GM21526 (cell line): ENCODE results near the gene TOX4.

Experiments used
- ATAC-seq: cut with Tn5 transposase; IDR thresholded peaks from one replicate; pipeline ENCODE4 v1.9.1; 2021; ENCODE audit warnings: moderate library complexity; ENCODE audit not compliant: unreplicated experiment, low FRiP score

The TOX4 gene

DNA sequence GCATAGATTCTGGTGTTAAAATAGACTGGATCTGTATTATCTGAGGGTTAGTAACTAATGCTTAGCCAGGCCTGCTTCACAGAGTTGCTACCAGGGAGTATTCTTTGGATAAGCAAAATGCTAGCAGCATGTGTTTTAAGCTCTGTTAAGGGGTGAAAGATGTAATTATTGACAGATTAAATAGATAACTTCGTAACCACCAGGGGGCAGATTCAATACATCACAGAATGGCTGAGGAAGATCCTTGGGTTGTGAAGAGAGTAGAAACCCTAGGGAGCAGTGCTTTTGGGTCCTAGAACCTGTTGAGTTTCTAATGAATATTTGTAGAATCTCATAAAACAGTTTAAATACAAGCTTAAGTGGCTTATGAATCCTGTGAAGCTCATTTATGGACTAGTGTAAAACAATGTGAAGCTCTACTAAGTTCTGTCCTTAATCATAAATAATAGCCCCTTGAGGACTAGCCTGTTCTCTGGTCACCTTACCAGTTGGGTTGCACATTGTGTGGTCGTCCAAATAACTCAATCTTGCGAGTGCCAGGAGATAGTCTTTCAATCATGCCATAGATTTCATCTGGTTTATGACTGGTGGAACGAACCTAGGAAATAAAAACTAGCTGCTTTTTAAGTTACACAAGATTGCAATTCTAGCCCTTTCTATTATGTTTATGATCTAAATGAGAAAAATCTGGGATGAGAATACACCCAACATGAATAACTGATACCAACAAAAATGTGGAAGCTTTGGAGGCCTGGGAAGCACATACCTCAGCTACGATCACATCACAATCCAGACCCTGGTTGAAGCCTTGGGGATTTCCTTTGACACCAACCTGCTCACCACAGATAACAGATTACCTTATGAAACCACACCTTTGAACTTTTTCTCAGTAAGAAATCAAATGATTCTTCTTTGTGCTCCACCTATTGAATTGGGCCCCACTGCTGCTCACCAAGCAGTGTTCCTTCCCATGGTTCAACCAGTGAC, 21.8 kb downstream of the TOX4 start:
- no peak for ATAC-seq

DNA sequence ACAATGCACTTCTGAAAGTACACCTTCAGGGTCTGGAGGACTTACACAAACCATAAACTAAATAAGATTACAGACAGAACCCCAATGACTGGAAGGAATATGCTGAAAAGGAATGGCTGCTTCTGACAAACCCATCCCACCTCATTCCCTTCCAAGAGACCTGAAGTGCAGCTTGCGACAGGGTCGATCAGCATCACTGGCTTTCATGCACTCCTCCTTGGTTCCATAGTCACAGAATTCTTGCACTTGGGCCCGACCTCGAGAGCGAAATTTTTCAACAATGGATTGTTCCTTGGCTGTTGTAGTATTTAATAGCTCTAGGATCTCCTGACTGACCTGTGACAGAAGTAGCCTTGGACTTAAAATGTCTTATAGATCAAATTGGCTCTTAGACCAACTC, 24.6 kb downstream of the TOX4 start:
- no peak for ATAC-seq

DNA sequence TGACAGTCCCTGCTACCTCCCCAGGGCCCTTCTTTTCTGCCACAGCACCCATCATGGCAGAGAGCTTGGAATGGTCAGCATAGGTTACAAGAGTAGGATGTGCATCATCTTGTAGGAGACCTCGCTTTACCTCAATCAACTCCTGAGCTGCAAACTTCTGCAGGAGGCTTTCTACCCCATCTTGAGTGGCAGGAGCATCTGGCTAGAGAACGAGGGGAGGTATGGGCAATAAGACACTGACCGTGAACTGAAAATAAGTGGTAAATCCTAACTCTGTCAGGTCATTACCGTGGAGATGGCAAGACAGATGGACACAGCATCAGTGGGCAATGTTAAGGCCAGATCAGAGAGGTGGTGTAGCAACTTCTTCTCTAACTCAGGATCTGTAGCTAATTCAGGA, 26.4 kb downstream of the TOX4 start:
- no peak for ATAC-seq

DNA sequence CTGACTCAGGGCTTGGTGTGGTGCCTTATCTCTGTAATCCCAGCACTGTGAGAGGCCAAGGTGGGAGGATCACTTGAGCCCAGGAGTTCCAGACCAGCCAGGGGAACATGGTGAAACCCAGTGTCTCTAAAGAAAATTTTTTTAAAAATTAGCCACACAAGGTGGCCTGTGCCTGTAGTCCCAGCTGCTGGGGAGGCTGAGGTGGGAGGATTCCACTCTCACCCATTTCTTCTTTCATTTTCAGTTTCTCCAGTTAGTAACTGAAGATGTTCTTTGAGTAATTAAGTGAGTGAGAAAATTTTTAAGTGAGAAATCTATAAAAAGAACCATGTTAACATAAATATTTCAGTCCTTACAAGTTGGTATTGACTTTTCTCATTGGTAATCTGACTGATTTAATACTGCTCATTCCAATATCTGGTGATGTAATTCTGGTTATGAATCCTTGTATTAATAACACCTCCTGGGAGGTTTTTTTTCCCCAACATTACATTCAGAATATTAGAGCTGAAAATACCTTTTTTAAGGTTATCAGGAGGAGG, 28.1 kb downstream of the TOX4 start:
- ATAC-seq = peak; percentile 64

DNA sequence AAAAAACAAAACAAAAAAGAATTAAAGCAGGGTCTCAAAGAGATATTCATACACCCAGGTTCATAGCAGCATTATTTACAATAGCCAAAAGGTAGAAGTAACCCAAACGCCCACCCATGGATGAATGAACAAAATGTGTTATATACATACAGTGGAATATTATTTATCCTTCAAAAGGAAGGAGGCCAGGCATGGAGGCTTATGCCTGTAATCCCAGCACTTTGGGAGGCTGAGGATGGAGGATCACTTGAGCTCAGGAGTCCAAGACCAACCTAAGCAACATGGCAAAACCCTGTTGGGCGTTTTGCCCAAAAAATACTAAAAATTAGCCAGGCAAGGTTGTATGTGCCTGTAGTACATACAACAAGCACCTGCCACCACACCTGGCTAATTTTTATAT, 29.6 kb downstream of the TOX4 start:
- ATAC-seq = no peak

DNA sequence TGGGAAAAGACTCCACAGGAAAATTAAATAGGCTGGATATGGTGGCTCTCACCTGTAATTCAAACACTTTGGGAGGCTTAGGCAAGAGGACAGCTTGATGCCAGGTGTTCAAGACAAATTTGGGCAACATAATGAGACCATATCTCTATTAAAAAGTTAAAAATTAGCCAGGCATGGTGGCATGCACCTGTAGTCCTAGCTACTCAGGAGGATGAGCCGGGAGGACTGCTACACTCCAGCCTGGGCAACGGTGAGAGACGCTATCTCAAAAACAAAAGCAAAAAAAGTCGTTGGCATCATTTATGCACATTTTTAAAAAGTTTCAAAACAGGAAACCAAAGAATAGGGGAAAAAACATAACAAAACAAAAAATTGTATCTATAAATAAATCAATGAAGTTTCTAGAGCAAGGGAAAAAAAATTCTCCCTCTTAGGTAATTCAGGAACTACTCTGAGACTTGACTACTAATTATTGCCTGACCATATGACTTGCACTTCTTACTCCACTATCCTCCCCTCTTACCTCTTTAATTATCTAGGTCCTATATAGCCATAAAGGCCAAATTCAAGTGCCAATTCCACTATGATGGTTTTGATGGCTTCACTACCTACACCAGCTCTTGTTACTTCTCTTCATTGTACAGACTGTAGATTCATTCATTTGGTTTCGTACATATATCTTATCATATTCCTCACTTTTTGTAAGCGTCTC, 32.6 kb downstream of the TOX4 start:
- no peak for ATAC-seq

DNA sequence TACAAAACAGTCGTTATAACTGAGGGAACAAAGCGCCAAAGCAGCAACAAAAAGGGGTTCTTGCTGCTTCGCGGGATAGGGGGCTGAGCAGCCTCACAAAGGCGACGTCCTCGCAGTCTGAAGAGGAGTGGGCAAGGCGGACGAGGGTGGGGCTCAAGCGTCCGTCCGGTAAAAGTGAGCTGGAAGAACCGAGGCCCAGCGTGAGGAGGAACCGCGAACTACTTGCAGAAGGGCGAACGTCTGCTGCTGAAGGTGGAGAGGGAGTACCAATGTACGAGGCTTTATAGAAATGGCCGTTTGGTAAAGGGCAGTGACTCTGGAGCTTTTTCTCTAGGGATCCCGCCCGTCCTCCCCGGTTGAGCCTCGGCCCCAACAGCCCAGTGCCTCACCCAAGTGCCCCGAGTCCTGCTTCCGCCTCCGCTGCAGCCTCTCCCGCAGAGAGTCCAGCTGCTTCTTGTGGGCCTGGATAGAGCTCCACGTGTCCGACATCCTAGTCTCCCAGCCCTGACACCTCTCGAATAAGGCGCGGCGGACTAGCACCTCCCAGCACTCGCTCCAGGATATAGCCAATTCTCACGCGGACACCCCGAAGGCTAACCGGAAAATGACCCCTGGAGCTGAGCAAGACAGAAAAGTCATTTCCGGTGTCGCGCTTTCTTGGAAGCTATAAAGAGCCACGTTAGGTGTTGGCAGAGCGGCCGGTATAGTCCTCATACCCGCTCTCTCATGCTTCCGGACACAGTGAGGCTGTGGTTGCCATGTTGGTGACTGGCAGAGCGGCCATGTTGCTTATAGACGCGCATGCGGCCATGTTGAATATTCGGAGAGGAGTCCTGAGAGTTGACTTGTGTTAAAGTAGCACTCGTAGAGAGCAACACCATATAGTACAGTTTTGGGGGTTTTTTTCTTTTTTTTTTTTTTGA, 34.0 kb downstream of the TOX4 start, which contains the start of gene METTL3:
TSS of gene METTL3 (minus strand) at position 606 of the 923 bp plus-strand sequence. CDS start at position 489, 117 bp downstream.
- ATAC-seq = peak; percentile 96

DNA sequence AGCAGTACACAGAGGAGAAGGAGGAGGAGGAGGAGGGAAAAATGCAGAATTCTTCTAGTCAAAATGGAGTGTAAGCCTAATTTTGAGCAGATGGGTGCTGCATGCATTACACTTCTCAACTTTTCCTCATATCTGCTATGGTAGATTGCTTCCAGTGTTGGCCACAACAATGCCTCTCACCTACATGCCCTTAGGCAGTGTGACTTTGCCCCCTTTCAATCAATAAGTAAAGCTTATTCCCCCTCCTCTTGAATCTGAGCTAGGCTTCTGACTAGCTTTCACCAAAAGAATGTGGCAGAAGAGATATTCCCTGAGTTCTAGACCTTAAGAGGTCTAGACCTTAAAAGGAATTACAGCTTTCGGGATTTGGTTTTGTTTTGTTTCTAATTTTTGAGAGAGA, 37.3 kb downstream of the TOX4 start:
- ATAC-seq = no peak

DNA sequence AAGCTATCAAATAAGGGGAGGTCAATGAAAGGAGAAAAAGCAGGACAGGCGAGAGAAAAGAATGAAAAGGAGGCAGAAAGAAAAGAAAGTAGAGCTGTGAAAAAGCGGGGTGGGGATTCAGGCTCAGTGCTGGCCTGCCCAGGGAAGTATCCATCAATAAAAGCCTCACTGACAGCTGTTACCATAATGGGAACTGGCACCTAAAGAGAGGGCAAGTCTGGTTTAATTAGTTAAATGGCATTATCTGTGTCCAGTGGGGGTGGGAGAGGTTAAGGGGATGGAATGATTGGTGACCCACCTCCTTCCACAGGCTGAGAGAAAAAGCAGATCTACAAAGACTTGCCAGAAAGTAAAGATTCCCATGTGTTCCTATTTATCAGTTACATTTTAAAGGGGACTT, 41.7 kb downstream of the TOX4 start:
- ATAC-seq = no peak

DNA sequence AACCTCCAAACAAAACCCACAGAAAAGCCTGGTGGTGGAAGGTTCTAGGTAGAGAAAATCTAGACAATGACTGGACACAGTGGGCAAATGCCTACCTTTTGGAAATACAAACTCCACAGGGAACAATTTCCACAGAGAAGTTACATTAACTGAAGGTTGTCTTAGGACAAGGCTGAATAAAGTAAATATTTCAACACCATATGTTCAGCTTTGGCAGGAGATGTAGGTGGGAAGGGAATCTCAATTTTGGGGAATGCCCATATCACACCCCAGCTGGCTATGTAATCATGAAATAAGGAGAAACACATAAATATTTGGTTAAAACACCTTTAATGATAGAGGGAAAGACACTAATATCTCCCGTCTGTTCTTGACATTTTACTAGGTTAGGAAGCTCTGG, 43.8 kb downstream of the TOX4 start:
- ATAC-seq = no peak

DNA sequence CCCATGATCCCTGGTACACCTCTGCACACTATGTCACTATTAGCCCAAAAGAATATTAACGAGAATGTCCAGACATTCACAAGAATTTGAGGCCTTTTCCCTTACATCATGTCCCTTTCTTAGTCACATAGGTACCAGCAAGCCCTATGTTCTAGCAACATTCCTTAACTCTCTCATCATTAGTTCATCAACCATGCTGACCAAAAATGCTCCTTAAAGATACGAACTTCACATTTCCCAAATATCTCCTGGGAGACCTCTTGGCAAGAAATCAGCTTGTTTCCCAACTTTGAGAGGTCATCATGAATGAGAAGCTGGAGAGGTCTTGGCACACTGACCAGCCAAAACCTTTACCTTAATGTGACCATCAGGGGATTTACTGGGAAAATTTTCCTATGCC, 44.5 kb downstream of the TOX4 start:
- no peak for ATAC-seq

DNA sequence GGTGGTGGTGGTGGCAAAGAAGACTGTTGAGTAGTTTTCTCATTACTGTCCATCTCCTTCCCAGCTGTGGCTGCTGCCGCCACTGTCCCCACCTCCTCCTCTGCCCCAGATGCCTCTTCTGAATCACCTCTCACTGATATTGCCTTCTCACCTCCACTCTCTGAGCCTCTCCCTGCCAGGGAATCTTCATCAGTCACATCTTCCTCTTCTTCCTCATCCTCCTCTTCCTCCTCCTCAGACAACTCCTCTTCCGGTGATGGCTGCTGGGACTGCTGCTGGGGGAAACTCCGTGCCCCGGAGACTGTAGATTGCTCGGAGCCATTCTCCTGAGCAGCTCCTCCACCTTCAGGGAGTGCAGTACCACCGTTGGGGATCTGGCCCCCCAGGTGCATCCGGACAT, 46.2 kb downstream of the TOX4 start:
- ATAC-seq = no peak

DNA sequence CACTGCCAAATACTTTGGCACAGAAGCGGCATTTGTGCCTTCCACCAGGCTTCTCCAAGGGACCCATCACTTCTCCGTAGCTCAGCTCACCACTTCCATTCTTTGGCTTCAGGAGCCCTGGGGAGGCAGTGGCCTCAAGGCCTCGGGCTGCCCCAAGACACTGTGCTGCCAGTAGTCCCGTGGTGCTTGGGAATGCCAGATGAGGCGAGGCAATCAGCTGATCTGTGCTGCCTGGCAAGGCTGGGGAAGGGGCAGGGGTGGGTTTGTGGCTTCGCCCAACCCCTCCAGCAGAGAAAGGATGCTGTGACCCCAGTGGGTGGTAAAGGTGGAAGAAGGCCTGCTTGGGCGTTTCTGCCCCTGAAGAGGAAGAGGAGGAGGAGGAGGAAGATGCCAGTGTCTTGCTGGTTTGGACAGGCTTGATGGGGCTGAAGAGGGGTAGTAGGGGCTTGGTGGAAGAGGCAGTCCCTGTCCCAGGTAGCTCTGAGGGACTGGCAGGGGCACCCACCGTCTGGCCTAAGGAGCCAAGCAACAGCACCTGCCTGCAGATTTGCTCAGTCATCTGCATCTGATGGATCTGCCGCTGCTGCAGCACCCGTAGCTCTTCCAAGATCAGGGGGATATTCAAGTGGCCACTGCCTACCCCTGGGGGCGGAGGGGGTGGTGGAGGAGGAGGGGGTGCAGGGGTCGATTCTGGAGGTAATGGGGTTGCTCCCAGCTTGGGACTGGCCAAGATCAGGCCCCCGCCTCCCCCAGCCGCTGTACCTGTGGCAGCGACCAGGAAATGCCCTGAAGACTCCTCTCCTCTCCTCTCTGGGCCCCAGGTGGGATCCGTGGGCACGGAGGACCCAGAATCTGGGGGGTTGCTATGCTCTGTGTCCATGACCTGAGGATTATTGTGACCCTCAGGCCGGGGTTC, 47.8 kb downstream of the TOX4 start:
- no peak for ATAC-seq

DNA sequence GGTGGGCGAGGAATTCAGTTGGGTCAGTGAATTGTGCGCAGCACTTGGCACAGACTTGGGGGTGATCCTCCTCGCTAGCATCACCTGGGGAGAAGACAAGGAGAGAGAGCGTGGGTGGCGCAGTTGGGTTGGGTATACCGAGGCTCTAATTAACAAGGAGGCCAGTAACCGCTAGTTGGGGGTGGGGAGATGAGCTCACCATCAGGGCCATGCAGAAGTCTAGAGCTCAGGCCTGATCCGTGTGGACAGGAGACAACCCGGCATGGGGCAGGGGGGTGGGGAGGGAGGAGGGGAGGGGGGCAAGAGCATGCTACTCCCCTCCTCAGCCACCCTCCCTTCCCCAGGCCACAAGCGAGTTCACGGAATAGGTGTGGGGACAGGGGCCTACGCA, 48.6 kb downstream of the TOX4 start:
- ATAC-seq = no peak

DNA sequence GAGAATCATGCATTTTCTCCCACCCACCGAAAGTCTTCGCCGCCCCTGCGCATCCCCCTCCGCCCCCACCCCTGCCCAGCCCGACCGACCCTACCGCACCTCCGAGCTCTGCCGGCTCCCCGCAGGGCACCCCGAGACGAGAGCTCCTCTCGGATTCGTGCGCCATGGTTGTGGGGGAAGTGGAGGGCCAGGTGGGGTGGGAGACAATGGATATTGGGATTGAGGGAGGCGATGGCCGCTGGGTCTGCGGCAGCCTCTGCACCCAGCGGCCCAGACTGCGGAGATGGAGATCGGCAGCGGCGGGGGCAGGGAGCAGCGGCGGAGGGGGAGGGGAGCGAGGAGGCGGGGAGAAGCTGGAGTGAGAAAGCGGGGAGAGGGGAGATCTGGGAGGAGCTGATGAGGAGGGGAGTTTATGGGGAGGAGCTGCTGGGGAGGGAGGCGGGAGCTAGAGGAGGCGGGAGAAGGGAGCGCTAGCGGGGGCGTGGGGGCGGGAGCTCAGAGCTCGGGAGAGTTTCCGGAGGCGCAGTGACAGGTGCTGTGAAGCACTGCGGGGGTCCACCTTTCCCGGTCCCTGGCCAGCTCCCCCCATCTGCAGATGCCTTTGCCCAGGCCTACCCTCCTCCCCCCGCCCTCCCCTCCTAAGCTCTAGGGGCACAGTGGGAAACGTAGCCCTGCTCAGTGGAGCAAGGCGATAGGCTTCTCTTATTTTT, 49.1 kb downstream of the TOX4 start, which contains the start of gene SALL2:
TSS of gene SALL2 (minus strand) at position 385 of the 710 bp plus-strand sequence. CDS start at position 166, 219 bp downstream.
- ATAC-seq = no peak

DNA sequence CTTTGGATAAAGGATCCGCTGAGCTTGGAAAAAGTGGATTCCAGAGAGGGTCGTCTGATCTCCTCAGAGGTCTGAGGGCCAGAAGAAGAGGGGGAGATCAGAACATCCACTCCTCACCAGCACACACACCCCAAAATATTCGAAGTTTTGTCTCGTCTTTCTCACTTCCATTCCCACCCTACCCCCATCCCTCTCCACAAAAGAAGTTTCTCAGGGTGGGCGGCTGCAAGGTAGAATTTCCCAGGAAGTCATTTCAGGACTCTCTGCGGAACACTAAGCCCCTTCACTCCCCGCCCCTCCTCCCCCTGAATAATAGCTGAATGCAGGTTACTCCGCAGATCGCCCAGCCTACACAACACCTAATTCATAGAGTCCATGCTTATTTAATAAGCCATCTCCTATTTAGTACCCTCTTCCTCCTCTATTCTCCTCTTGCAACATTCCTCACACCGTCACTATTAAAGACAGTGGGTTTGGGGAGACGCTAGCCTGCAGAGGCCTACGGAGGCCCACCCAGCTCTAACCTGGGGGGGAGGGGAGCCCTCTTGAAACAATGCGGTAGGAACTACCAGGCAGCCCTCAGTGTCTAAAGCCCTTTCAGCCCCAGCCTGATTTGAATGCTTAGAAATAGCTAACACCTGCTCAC, 49.8 kb downstream of the TOX4 start:
- no peak for ATAC-seq

DNA sequence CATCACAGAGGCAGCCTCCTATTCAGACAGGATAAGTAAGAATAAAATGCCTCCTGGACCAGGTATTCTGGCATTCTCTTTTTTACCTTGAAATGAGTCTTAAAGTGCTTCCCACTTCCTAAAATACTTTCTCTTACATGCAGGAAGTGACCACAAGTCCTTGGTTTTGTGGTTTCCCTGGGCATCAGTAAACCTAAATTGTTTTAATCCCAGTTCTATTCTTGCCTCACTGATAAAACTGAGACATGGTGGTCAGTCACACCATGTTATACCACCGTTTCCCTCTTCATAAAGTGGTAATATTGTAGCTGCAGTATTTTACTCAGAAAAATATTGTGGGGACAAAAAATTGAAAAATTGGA, 50.3 kb downstream of the TOX4 start:
- no peak for ATAC-seq
